Activated CD8-positive, alpha-beta memory T cell treated with anti-CD3 and anti-CD28 coated beads, Interleukin-2, amount 50 U/mL, for 1 hour (primary cell): Measurements from ENCODE around the gene OR2T3.
"Not testable (repeated sequence)": the region's sequence is repeated elsewhere in the genome, so short reads cannot be mapped to it uniquely, and the experiment has no call there.

Experiments used
- DNase-seq: peaks from one replicate; pipeline ENCODE4 v3.0.0-alpha.2; 2020; ENCODE audit errors: extremely low read depth

Gene OR2T3

DNA sequence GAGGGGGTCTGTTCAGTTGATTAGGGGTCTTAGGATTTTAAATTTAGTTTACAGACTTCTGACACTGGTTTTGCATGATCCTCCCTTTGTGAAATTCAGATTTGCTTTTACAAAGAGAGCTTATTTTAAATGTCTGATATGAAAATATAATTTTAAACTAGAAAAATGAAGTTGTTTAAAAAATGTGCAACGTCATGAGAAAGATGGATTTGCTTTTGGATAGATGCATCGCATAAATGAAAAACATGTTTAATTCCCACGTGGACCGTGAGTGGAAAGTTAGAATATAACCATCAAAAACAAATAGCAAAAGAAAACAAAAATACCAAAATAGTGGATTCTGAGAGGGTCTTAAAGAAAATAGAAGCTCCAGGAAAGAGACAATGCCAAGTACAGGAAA, 2.0 kb upstream of the OR2T3 start:
- no peak for DNase-seq

DNA sequence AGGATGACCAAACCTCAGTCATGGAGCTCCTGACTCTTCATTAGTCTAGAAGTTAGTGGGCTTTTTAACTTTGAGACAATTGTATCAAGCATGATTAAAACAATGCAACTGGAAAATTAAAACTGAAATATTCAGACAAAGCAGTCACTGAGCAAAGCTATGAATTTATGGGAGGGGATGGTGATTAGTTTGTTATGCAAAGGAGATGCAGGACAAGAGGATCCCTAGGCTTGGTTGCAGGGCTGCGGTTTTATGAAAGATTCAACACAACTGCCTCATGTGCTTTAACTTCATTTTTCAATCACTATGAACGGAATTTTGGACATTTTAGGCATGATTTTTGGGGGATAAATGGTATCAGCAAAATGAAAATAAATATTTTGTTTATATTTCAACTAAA, 1.0 kb upstream of the OR2T3 start:
- DNase-seq, result not testable (repeated sequence)

DNA sequence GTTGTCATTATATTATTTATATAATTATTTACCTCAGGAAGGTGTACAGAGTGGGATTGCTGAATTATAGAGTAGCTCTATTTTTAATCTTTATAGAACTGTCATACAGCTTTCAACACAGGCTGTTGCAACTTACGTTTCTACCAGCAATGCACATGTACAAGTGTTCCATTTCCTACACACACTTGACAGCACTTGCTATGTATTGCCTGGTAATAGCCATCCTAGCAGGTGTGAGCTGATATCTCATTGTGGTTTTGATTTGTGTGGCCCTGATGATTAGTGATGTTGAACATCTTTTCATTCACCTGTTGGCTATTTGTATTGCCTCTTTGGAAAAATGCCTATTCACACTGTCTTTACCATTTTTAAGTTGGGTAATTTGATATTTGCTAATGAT, 2.5 kb downstream of the OR2T3 start:
- not testable (repeated sequence) for DNase-seq

DNA sequence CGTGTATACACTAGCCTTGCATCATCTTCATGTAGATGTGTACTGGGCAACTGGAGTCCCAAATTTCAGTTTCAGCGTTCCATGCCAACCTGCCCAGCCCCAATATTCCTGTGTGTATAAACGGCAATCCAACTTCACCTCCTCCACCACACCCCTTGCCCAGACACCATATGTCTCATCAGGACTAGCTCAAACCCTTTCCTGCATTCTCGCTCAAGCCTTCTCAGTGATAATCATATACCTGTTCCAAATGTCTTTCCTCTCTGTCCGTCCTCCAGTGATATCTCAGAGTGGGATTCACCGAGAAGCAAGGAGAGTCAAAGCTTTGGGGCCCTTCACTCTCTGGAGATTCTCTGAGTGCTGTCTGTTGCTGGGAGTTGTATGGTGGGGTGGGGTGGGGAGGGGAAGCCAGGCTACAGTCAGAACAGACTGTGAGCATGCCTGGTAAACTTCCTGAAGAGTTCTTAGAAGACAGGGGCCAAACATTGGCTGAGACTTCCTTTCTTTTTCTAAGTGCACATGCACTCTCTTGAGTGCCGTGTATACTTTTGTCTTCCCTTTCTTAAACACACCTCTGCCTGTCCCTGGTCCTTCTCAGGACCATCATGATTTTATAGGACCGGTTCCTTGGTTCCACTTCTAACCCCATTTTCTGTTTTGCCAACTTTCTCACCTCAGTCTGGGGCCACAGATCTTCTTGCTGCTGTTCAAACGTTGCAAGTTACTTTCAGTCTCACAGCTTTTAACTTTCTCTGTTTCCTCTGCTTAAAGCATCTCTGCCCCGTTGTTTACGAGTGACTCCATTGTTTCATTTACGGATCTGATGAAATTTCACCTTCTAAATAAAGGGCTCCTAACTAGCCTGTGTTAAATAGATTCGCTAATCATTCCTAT, 8.8 kb downstream of the OR2T3 start:
- not testable (repeated sequence) for DNase-seq

DNA sequence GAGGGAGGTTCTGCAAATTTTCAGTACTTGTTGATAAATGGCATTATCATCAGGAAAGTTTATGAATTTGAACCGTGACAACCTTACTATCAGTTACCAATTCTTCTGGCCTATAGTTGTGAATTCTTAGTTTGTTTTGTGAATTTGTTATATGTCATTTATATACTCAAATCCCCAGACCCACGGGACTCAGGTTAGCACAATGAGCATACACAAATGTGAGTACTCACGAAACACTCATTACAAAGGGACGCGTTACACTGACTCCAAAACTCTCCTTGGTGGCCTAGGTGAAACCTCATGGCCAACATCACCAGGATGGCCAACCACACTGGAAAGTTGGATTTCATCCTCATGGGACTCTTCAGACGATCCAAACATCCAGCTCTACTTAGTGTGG, 15.1 kb downstream of the OR2T3 start, which contains the start of gene OR2T5:
OR2T5 (plus strand) TSS at position 301 of the 400 bp plus-strand sequence; CDS start at position 301, 0 bp downstream.
- not testable (repeated sequence) for DNase-seq

DNA sequence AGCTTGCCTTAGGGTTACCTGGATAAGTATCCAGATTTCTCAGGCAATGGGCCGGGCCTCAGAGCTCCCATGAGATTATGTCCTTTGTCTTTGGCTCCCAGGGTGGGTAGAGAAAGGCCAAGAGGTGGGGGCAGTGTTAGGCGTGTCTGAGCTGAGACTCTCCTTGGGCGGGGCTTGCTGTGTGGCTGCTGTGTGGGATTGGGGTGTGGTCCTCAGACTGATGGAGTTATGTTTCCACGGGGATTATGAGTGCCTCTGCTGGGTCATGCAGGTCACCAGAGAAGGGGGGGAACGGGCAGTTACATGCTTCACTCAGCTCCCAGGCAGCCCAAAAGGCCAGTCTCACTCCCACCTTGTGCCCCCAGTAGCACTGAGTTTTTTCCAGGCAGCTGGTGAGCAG, 23.5 kb downstream of the OR2T3 start:
- not testable (repeated sequence) for DNase-seq

DNA sequence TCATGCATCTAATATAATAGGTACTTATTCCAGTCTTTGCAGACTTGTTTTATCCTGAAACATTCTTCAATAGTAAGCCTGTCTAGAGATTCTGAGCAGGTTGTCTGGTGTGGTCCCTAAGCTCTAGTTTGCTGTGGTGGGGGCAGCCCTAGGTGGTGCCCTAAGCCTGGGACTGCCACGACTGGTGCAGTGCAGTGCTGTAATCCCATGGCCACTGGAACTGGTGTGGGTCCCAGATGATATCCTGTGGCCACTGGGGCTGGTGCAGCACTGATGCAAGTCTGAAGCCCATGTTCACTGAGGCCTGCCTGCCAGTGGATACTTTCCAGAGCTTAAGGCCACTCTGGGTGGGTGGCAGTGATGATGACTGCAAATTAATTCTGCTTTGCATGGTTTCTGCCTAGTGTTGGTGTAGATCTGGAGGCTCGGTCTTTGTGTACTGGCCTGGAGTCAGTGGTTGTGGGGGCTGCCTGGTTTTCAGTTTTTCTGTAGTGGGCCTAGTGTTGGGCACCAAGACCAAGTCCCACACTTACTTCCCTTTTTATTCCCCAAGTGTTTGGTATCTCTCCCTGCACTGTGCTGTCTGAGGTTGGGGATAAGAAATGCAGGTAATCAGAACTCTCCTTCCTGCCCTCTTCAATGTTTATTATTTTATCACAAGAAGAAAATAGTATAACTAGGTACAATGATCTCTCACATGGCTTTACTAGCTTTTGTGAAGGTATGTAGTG, 27.3 kb downstream of the OR2T3 start:
- DNase-seq, result not testable (repeated sequence)

DNA sequence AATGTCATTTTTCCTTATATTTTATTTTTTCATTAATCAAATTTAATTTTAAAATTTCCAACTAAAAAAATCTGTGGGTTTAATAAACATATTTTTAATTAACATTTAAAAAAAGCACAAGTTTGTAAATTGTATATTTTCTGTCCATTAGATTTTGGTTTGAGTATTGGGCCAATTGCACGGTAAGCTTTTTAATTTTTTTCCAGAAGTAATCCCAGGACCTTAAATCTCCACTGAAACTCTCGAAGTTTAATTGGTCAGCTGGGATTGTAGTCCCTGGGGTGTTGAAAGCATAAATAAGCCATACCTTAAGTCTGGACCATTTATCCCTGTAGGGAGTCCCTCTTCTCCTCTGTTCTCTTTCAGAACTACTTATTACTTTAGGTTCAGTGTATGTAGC, 34.6 kb downstream of the OR2T3 start, which contains the start of gene OR2G6:
OR2G6 (plus strand) TSS at position 301 of the 400 bp plus-strand sequence. CDS start 13,574 bp downstream, outside the sequence.
- DNase-seq, result not testable (repeated sequence)

DNA sequence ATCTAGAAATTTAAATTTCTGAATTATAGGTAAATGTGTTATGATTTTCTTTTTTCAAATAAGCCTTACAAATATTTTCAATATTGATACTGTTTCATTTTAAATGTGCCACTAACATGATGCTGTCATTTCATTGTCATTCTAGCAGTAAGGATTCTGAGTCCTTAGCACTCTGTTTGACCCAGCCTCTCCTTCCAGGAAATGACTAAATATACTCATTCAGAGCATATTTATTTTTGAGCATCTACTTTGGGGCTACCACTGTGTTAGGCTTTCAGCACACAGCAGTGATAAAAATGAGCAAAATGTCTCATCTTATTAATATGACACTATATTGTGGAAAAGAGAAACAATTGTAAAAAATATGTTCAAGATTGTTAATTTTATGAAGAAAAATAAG, 37.1 kb downstream of the OR2T3 start:
- not testable (repeated sequence) for DNase-seq

DNA sequence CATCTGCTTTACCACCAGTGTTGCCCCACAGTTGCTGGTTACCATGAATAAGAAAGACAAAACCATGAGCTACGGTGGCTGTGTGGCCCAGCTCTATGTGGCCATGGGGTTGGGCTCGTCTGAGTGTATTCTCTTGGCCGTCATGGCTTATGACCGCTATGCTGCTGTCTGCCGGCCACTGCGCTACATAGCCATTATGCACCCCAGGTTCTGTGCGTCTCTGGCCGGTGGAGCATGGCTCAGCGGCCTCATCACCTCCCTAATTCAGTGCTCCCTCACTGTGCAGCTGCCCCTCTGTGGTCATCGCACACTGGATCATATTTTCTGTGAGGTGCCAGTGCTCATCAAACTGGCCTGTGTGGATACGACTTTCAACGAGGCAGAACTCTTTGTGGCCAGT, 48.7 kb downstream of the OR2T3 start:
- DNase-seq, result no peak
